Mesothelial cell of epicardium (in vitro differentiated cells): ENCODE data around the gene CBL. TPM values are rescaled to one million over a fixed set of nuclear protein-coding genes. Genes with fewer than 3 reads are reported as not detected.

Source experiments
- DNase-seq, 2 experiments: peaks; one replicate each; pipeline ENCODE4 v3.0.0; 2021; ENCODE audit warnings: low spot score in 2 of 2; ENCODE audit not compliant: unreplicated experiment in 2 of 2
- H3K27ac Mint-ChIP-seq: 2 replicates; pipeline ENCODE4 v1.8.0; 2021; ENCODE audit warnings: mixed read lengths
- H3K27me3 Mint-ChIP-seq: 2 replicates; pipeline ENCODE4 v1.8.0; 2021; ENCODE audit warnings: low read depth, mixed read lengths
- H3K36me3 Mint-ChIP-seq: 2 replicates; pipeline ENCODE4 v1.8.0; 2021; ENCODE audit warnings: mixed read lengths
- H3K4me1 Mint-ChIP-seq: 2 replicates; pipeline ENCODE4 v1.8.0; 2021; ENCODE audit warnings: mixed read lengths
- H3K4me3 Mint-ChIP-seq: 2 replicates; pipeline ENCODE4 v1.8.0; 2021; ENCODE audit warnings: mild to moderate bottlenecking, moderate library complexity, mixed read lengths
- H3K9me3 Mint-ChIP-seq: 2 replicates; pipeline ENCODE4 v1.8.0; 2021; ENCODE audit warnings: mixed read lengths
- total RNA-seq: library from RNA; stranded (reverse); gene quantifications from 3 replicates; pipeline ENCODE4 v1.2.1, GENCODE V29; 2021
- TF ChIP-seq, protein P1 (sequence below): fragments of 200-600 bp; sonication (generic); IDR thresholded peaks from one replicate; pipeline ENCODE4 v1.5.0; 2021; ENCODE audit warnings: antibody characterized with exemption; ENCODE audit not compliant: unreplicated experiment

Gene CBL
- total RNA-seq, 1 donor from 2014 or later, result 27.5 TPM

DNA sequence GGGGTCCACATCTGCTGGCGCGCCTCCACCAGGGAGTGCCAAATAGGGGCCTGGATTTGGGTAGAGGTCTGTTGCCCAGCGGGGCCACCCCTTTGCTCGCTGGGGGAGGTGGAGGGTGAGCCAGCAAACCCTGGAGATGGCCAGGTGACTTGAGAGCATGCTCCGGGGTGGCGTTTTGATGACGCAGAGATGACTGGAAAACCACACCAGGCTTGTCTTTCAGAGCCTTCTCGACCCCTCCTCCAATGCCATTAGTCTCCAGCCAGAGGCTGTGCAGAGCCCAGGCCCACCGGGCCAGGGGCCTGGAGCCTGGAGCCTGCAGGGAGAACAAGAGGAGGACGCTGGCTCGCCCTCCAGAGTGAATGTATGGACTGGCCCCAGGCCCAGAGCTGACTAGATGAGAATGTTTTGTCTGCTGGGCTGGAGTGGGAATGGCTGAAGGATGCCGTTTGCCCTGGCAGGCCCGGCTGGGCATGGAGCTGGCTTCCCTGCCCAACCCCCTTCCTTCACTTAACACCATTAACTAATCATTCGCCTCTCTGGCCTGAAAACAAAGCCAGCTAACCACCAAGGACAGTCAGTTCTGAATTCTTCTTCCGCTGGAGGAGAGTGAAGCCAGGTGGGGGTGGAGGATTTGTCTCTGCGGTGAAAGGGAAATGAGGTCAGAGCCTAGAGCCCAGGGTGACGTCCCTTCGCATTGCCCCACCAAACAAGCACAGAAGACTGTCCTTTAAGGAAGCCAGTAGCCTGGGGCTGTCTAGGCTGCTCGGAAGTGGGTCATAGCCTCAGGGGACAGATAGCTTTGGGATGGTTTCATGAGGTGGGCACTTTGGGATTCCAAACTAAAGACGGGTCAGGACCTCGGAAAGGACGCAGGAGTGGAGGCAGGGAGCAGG is 112.3 kb downstream of the CBL start:
- DNase-seq, result no peak

DNA sequence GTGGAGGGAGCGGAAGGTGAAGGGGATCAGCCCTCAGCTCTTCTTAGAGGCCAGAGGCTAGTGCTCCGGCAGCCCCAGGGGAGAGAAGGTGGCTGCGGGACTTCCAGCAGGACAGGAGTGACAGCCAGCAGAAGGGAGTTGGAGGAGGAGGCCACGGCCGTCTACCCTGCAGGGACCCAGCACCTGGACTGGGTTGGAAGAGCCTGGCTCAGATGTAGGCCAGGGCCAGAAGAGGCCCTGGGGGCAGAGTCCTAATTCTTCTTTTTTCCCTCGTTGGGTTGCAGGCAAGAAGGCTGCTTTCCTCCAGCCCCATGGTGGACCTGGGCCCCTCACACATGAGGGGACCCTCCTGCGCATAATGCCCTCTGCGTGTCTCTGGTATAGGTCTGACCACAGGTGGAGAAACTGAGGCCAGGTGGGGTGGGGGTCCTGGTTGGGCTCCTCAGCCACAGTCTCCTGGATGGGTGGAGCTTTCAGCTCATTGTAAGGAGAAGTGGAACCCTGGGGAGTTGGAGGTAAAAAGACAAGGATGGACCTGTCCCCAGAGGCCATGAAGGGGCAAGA is 113.1 kb downstream of the CBL start:
- H3K36me3 Mint-ChIP-seq, result no peaks in the 10 kb centered on the region
- H3K27me3 Mint-ChIP-seq, result no peaks in the 10 kb centered on the region
- DNase-seq, result no peak
- peaks cover 46% of the 10 kb centered on the region for H3K4me1 Mint-ChIP-seq
- no peaks in the 10 kb centered on the region for H3K9me3 Mint-ChIP-seq
- H3K27ac Mint-ChIP-seq, result peak overlapping the region; percentile 15
- TF ChIP-seq, protein P1, sequence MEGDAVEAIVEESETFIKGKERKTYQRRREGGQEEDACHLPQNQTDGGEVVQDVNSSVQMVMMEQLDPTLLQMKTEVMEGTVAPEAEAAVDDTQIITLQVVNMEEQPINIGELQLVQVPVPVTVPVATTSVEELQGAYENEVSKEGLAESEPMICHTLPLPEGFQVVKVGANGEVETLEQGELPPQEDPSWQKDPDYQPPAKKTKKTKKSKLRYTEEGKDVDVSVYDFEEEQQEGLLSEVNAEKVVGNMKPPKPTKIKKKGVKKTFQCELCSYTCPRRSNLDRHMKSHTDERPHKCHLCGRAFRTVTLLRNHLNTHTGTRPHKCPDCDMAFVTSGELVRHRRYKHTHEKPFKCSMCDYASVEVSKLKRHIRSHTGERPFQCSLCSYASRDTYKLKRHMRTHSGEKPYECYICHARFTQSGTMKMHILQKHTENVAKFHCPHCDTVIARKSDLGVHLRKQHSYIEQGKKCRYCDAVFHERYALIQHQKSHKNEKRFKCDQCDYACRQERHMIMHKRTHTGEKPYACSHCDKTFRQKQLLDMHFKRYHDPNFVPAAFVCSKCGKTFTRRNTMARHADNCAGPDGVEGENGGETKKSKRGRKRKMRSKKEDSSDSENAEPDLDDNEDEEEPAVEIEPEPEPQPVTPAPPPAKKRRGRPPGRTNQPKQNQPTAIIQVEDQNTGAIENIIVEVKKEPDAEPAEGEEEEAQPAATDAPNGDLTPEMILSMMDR, result no peak
- peak overlapping the region; percentile 13 for H3K4me3 Mint-ChIP-seq

More for the DNA sequence above, 112.3 kb downstream of the CBL start:
- Mint-ChIP-seq H3K4me1 (peaks cover 39% of the 10 kb centered on the region), H3K4me3 (peak overlapping the region; percentile 13), H3K9me3 (no peaks in the 10 kb centered on the region), H3K27ac (peak overlapping the region; percentile 15), H3K36me3 (no peaks in the 10 kb centered on the region), H3K27me3 (no peaks in the 10 kb centered on the region)
- TF ChIP-seq, protein P1, result no peak

DNA sequence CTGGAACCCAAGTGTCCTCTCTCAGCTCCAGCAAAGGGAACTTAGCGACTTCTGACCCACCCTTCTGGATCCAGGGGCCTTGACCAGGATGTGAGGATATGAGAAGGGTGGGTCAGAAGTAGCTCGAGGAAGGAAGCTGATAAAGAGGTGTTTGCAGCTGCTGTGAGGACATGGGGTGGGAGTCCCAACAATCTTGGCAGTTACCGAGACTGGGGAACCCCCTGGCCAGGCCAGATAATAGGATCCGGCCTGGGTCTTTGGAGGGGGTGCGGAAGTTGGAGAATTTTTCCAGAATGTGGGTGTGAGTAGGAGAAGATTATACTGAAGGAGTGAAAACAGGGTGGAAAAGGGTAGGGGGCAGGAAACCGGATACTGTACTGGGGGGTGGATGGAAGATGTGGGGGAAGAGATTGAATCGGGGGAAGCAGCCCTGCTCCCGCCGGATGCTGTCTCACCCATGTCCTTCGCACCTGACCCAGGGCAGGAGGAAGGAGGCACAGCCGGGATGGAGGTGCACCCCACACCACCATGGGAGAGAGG is 113.6 kb downstream of the CBL start:
- Mint-ChIP-seq H3K9me3 (no peaks in the 10 kb centered on the region), H3K36me3 (no peaks in the 10 kb centered on the region), H3K4me1 (peaks cover 46% of the 10 kb centered on the region), H3K4me3 (peak overlapping the region; percentile 62), H3K27ac (peak overlapping the region; percentile 84), H3K27me3 (no peaks in the 10 kb centered on the region)
- TF ChIP-seq, protein P1, result no peak
- DNase-seq, result no peak

DNA sequence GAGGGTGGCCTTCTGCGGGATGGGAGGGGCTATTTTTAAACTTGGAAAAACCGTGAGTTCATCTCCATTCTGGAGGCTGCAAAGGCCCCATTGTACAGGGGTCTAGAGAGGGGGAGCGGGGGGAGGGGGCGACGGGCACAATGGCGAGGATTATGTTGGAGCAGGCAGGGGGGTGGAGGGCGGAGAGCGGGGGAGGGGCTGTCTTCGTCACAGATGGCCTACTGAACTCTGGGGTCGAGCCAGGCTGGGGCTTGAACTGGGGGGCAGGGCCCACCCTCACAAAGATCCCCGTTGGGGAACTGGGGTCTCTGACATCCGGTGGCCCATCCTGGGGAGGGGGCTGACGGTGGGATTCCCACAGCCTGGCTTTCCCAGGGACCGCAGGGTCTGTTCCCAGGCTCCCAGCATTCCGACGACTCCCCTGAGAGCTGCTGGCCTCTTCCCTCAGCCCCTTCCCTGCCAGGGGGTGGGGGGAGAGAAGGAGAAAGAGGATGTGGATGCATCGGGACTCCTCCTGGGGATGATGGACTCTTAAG is 114.2 kb downstream of the CBL start:
- Mint-ChIP-seq H3K9me3 (no peaks in the 10 kb centered on the region), H3K27me3 (no peaks in the 10 kb centered on the region)

DNA sequence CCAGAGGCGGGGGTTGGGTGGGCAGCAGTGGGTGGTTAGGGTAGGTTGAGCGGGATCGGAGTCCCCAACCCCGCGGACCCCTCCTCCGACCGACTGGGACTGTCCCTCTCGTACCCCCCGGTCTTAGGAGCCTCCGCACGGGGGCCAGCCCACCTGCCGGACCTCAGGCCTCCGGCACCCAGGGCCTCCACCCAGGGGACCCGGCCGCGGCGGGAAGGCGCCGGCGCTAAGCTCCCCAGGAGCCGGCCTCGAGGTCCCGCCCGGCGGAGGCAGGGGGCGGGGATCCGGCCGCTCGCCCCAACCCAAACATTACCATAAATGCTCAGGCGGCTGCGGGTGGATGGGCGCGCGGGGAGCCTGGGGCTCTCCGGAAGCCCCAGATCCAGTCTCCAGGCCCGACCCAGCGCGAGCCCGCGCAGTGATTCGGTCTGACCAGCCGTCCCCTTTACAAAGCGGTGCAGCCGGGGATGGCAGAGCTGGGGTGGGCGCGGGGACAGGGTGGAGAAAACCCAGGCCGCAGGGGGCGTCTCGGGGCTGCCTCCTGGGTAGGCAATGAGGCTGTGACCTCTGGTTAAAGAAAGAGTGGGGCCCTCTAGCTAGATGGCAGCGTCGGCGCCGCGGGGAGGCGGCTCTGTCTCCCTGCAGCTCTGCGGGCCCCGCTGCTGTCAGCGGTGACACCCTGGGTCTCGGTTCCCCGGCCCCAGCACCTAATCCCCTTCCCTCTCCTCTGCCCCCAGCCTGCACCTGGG is 114.8 kb downstream of the CBL start:
- peak in 1 of 2 experiments; percentile 59 for DNase-seq
- H3K4me3 Mint-ChIP-seq, result peak overlapping the region; percentile 67
- peaks cover 40% of the 10 kb centered on the region for H3K4me1 Mint-ChIP-seq
- no peaks in the 10 kb centered on the region for H3K36me3 Mint-ChIP-seq
- TF ChIP-seq, protein P1, result no peak
- H3K9me3 Mint-ChIP-seq, result no peaks in the 10 kb centered on the region
- H3K27ac Mint-ChIP-seq, result no peak overlapping the region
- no peaks in the 10 kb centered on the region for H3K27me3 Mint-ChIP-seq

More for the DNA sequence above, 114.2 kb downstream of the CBL start:
- Mint-ChIP-seq H3K36me3 (no peaks in the 10 kb centered on the region), H3K4me3 (peak overlapping the region; percentile 62), H3K4me1 (peaks cover 45% of the 10 kb centered on the region), H3K27ac (no peak overlapping the region)
- TF ChIP-seq, protein P1, result no peak
- DNase-seq, result no peak
